VCaP (cell line): ENCODE results near the gene CRIP2.

Experiments used
- H3K27ac ChIP-seq: fragments of 450-650 bp; 2 replicates; pipeline ENCODE4 v1.5.1; 2017
- TF ChIP-seq, protein P1 (sequence below): fragments of 450-650 bp; conservative IDR thresholded peaks from 2 replicates; pipeline ENCODE4 v1.5.1; 2017; ENCODE audit warnings: mild to moderate bottlenecking, moderate library complexity

Gene CRIP2

DNA sequence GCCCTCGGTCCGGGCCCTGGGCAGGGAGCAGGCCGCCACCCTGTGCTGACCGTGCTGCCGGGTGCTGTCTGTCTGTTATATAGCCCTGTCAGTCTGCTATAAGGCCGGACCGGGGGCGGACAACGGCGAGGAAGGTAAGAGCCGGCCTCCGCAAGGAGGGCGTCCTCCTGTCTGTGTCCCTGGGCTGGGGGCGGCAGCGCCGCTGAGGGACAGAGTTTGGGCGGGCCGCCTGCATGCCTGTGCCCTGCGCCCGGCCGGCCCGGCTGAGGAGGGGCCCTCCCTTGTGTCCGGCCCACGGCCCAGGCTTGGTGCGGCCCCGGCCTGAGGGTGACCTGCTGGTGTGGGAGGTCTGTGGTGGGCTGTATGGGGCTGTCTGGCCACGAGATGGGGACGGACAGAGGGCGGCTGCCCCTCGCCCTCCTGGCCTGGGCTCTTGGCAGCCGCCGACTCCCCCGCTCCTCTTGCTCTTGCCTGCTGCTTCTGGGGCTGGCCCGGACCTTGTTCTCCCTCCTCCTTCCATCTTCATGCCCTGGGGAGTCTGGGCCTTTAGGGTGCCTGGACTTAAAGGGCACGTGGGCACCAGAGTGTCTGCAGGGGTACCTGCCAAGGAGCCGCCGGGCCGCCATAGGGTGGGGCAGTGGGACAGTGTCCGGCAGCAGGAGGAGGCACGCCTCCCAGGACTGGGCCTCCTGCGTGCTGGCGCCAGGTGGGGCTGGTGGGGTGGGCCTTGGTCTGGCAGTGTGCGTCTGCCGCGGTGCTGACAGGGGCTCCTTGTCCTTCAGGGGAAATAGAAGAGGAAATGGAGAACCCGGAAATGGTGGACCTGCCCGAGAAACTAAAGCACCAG is 25.1 kb upstream of the CRIP2 start:
- H3K27ac ChIP-seq = no peak overlapping the region
- TF ChIP-seq, protein P1, sequence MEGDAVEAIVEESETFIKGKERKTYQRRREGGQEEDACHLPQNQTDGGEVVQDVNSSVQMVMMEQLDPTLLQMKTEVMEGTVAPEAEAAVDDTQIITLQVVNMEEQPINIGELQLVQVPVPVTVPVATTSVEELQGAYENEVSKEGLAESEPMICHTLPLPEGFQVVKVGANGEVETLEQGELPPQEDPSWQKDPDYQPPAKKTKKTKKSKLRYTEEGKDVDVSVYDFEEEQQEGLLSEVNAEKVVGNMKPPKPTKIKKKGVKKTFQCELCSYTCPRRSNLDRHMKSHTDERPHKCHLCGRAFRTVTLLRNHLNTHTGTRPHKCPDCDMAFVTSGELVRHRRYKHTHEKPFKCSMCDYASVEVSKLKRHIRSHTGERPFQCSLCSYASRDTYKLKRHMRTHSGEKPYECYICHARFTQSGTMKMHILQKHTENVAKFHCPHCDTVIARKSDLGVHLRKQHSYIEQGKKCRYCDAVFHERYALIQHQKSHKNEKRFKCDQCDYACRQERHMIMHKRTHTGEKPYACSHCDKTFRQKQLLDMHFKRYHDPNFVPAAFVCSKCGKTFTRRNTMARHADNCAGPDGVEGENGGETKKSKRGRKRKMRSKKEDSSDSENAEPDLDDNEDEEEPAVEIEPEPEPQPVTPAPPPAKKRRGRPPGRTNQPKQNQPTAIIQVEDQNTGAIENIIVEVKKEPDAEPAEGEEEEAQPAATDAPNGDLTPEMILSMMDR = no peak

- H3K27ac ChIP-seq = no peak overlapping the region
- TF ChIP-seq, protein P1 = no peak
Measured at GRCh38 chr14:105450123-105450505, 24.5 kb upstream of the CRIP2 start.

GRCh38 chr14:105450864-105451720 is 23.5 kb upstream of the CRIP2 start:
- TF ChIP-seq, protein P1 = no peak
- no peak overlapping the region for H3K27ac ChIP-seq

DNA sequence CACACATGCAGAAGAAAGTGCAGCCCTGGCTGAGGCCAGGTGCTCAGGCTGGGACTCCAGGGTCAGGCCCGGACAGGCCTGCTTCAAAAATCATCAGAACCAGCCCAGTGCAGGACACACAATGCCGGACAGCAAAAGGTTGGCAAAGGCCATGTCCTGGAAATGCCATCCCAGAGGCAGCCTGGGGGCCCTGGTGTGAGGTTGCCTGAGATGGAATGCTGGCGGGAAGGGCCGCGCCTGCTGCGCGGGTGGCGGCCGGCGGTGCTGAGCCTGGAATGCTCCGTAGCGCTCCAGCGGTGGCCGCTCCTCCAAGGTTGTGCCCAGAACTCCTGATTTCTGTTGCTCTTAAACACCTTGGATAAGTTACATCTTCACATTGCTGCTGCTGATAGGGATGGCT is 21.7 kb upstream of the CRIP2 start:
- H3K27ac ChIP-seq = no peak overlapping the region

GRCh38 chr14:105453847-105454246 is 20.8 kb upstream of the CRIP2 start:
- no peak overlapping the region for H3K27ac ChIP-seq
- TF ChIP-seq, protein P1 = no peak

More for the DNA sequence above, 21.7 kb upstream of the CRIP2 start:
- TF ChIP-seq, protein P1 = no peak

DNA sequence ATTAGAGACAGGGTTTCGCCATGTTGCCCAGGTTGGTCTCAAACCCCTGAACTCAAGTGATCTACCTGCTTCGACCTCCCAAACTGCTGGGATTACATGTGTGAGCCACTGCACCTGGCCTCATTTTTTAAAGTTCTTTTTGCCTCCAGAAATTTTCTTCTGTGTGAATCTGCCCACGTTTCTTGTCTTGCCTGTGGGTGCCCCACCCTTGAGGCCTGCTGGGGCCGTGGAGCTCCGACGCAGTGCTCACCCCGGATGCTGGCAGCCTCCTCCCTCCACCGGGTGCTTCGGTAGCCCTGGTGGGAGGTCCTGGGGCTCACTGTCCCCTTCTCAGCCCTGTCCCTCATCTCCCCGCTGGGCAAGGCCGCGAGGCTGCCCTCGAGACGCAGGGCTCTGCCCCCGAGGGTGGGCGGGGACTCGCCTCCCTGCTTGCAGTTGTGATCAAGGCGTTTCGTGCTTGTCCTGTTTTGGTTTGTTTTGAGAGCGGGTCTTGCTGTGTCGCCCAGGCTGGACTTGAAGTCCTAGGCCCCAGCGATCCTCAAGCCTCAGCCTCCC is 19.5 kb upstream of the CRIP2 start:
- H3K27ac ChIP-seq = no peak overlapping the region
- TF ChIP-seq, protein P1 = no peak
